Naive thymus-derived CD4-positive, alpha-beta T cell (primary cell): ENCODE data around the gene ARL3. TPM values are rescaled to one million over a fixed set of nuclear protein-coding genes. Genes with fewer than 3 reads are reported as not detected.

ENCODE experiments used
- ATAC-seq: fragments of 150-1000 bp; cut with Tn5 transposase; 2 replicates; pipeline ENCODE4 v1.10.0; 2021; ENCODE audit warnings: mild to moderate bottlenecking, moderate library complexity
- CTCF ChIA-PET: fragments of 350-600 bp; sonication (Branson Sonifier 250); formaldehyde crosslinking; loops from one replicate; lab custom pipeline; 2021; ENCODE audit warnings: antibody characterized with exemption; lab: Charles Lee
- POLR2A ChIA-PET: fragments of 350-600 bp; sonication (Branson Sonifier 250); formaldehyde crosslinking; loops from one replicate; lab custom pipeline; 2021; ENCODE audit warnings: antibody characterized with exemption, inconsistent platforms; lab: Charles Lee
- DNase-seq, 9 donors: peaks; one replicate each; pipeline versions ENCODE4 v3.0.0 to v3.0.0-alpha.2; 2020 to 2022; ENCODE audit warnings: mixed read lengths in 1 of 9
- H3K27ac ChIP-seq: one replicate; pipeline ENCODE4 v1.7.0; 2013; ENCODE audit warnings: mild to moderate bottlenecking, low read depth, low read length, moderate library complexity
- H3K27me3 ChIP-seq, 2 donors: one replicate each; pipeline ENCODE4 v1.7.0; 2013; ENCODE audit warnings: low read length in 2 of 2, mild to moderate bottlenecking in 2 of 2, moderate library complexity in 2 of 2; ENCODE audit not compliant: control insufficient read depth in 2 of 2, insufficient read depth in 2 of 2
- H3K36me3 ChIP-seq, 3 experiments: 1 replicate in 2 of 3; 2 replicates in 1 of 3; pipeline ENCODE4 v1.7.0; 2013; ENCODE audit warnings: low read length in 3 of 3, mild to moderate bottlenecking in 3 of 3, moderate library complexity in 1 of 3; ENCODE audit not compliant: insufficient read depth in 3 of 3, control insufficient read depth in 2 of 3
- H3K4me1 ChIP-seq, 2 donors: one replicate each; pipeline ENCODE4 v1.7.0; 2013; ENCODE audit warnings: low read length in 2 of 2, mild to moderate bottlenecking in 2 of 2, moderate library complexity in 1 of 2; ENCODE audit not compliant: control insufficient read depth in 2 of 2, insufficient read depth in 2 of 2
- H3K4me3 ChIP-seq: 2 replicates; pipeline ENCODE4 v1.7.0; 2013; ENCODE audit warnings: mild to moderate bottlenecking, low read length
- H3K9me3 ChIP-seq, 3 experiments: 1 replicate in 2 of 3; 2 replicates in 1 of 3; pipeline ENCODE4 v1.7.0; 2013; ENCODE audit warnings: low read length in 3 of 3; ENCODE audit not compliant: control insufficient read depth in 2 of 3
- H3K27ac Mint-ChIP-seq, 9 donors: one replicate each; pipeline ENCODE4 v1.8.0; 2020 to 2022; ENCODE audit warnings: mixed read lengths in 9 of 9, mild to moderate bottlenecking in 8 of 9, moderate library complexity in 5 of 9, inconsistent platforms in 2 of 9
- H3K27me3 Mint-ChIP-seq, 5 donors: one replicate each; pipeline ENCODE4 v1.8.0; 2021 to 2022; ENCODE audit warnings: mixed read lengths in 5 of 5, mild to moderate bottlenecking in 1 of 5
- H3K36me3 Mint-ChIP-seq, 5 donors: one replicate each; pipeline ENCODE4 v1.8.0; 2020 to 2022; ENCODE audit warnings: mixed read lengths in 5 of 5, mild to moderate bottlenecking in 3 of 5, inconsistent platforms in 1 of 5
- H3K4me1 Mint-ChIP-seq, 7 donors: one replicate each; pipeline ENCODE4 v1.8.0; 2020 to 2022; ENCODE audit warnings: mixed read lengths in 7 of 7, mild to moderate bottlenecking in 3 of 7, inconsistent platforms in 1 of 7
- H3K4me3 Mint-ChIP-seq, 10 donors: one replicate each; pipeline ENCODE4 v1.8.0; 2020 to 2022; ENCODE audit warnings: mild to moderate bottlenecking in 10 of 10, mixed read lengths in 10 of 10, moderate library complexity in 6 of 10, inconsistent platforms in 2 of 10
- H3K9me3 Mint-ChIP-seq, 11 donors: one replicate each; pipeline ENCODE4 v1.8.0; 2020 to 2022; ENCODE audit warnings: mixed read lengths in 11 of 11, mild to moderate bottlenecking in 4 of 11, inconsistent platforms in 1 of 11, moderate library complexity in 1 of 11
- intact Hi-C, 2 donors: fragments of 100-400 bp; cut with micrococcal nuclease; formaldehyde crosslinking; loops; one replicate each; pipeline ENCODE4 v1.15.1; 2023
- polyA plus RNA-seq, 2 donors: library from polyadenylated mRNA; unstranded; fragments of 300-500 nt; fragmentation: Illumina TruSeq; gene quantifications; one replicate each; pipeline ENCODE4 v1.2.3, GENCODE V29; 2021
- total RNA-seq, 6 experiments: library from RNA in 5 of 6; stranded (reverse) in 5 of 6; gene quantifications; 1 replicate in 5 of 6; 2 replicates in 1 of 6; pipeline ENCODE4 v1.2.3 and lab custom pipeline; 2021 to 2026

ARL3 gene
- total and polyA plus RNA-seq, 7 experiments from 2014 or later: 1.3 to 5.1 (median 2.9) TPM

GRCh38 chr10:102705531-102705930 is 8.7 kb downstream of the ARL3 start:
- Histone ChIP-seq H3K36me3 (peaks cover 0 to 4% (median 0%) of the 10 kb centered on the region in 3 experiments), H3K4me3 (no peak overlapping the region), H3K4me1 (no peaks in the 10 kb centered on the region), H3K27me3 (no peaks in the 10 kb centered on the region), H3K9me3 (no peaks in the 10 kb centered on the region), H3K27ac (no peak overlapping the region)
- POLR2A ChIA-PET: no interaction called here
- Mint-ChIP-seq H3K4me1 (peaks cover 0 to 19% (median 11%) of the 10 kb centered on the region in 7 donors), H3K27ac (peak overlapping the region in 1 of 9 donors; percentile 12), H3K4me3 (no peak overlapping the region), H3K9me3 (no peaks in the 10 kb centered on the region), H3K27me3 (no peaks in the 10 kb centered on the region), H3K36me3 (peaks cover 4 to 11% (median 7%) of the 10 kb centered on the region in 5 donors)
- intact Hi-C loops: no loop called here
- DNase-seq (no peak), ATAC-seq (no peak)
- CTCF ChIA-PET: no interaction called here

- Histone ChIP-seq H3K27ac (no peak overlapping the region), H3K4me3 (no peak overlapping the region), H3K27me3 (no peaks in the 10 kb centered on the region), H3K4me1 (no peaks in the 10 kb centered on the region), H3K9me3 (no peaks in the 10 kb centered on the region), H3K36me3 (peaks cover 0 to 4% (median 0%) of the 10 kb centered on the region in 3 experiments)
- H3K27ac Mint-ChIP-seq: peak overlapping the region in 1 of 9 donors; percentile 12
- ChIA-PET CTCF (no interaction called here), POLR2A (no interaction called here)
- peaks cover 4 to 11% (median 7%) of the 10 kb centered on the region in 5 donors for H3K36me3 Mint-ChIP-seq
- intact Hi-C loops: no loop called here
- peaks cover 0 to 19% (median 9%) of the 10 kb centered on the region in 7 donors for H3K4me1 Mint-ChIP-seq
- ATAC-seq (no peak), DNase-seq (no peak)
- no peaks in the 10 kb centered on the region for H3K27me3 Mint-ChIP-seq
- H3K4me3 Mint-ChIP-seq: no peak overlapping the region
- no peaks in the 10 kb centered on the region for H3K9me3 Mint-ChIP-seq
These were observed 9.3 kb downstream of the ARL3 start for GRCh38 chr10:102704915-102705314.

- peaks cover 0 to 15% (median 9%) of the 10 kb centered on the region in 7 donors for H3K4me1 Mint-ChIP-seq
- H3K4me1 ChIP-seq: no peaks in the 10 kb centered on the region
- CTCF ChIA-PET: no interaction called here
- no peak for DNase-seq
- no peaks in the 10 kb centered on the region for H3K9me3 ChIP-seq
- H3K36me3 ChIP-seq: peaks cover 0 to 18% (median 0%) of the 10 kb centered on the region in 3 experiments
- H3K36me3 Mint-ChIP-seq: peaks cover 6 to 27% (median 22%) of the 10 kb centered on the region in 5 donors
- no peak overlapping the region for H3K27ac ChIP-seq
- POLR2A ChIA-PET: no interaction called here
- no peak overlapping the region for H3K27ac Mint-ChIP-seq
- no peak overlapping the region for H3K4me3 Mint-ChIP-seq
- H3K9me3 Mint-ChIP-seq: no peaks in the 10 kb centered on the region
- no peak overlapping the region for H3K4me3 ChIP-seq
- H3K27me3 ChIP-seq: no peaks in the 10 kb centered on the region
- ATAC-seq: no peak
- H3K27me3 Mint-ChIP-seq: no peaks in the 10 kb centered on the region
- intact Hi-C loops: no loop called here
These were observed 11.5 kb downstream of the ARL3 start for GRCh38 chr10:102702742-102703141.

GRCh38 chr10:102701796-102702195 is 12.4 kb downstream of the ARL3 start:
- Histone ChIP-seq H3K9me3 (no peaks in the 10 kb centered on the region), H3K4me1 (no peaks in the 10 kb centered on the region), H3K27me3 (no peaks in the 10 kb centered on the region), H3K36me3 (peaks cover 0 to 19% (median 0%) of the 10 kb centered on the region in 3 experiments), H3K4me3 (no peak overlapping the region), H3K27ac (no peak overlapping the region)
- H3K9me3 Mint-ChIP-seq: no peaks in the 10 kb centered on the region
- H3K27me3 Mint-ChIP-seq: no peaks in the 10 kb centered on the region
- peaks cover 0 to 11% (median 4%) of the 10 kb centered on the region in 7 donors for H3K4me1 Mint-ChIP-seq
- DNase-seq: no peak
- ChIA-PET CTCF (interaction anchor here (0.7 kb wide), 1 partner anchor 860 kb away, joined by 3 read pairs; no protein-coding TSS in a partner anchor), POLR2A (interaction anchor here (1.2 kb wide), 1 partner anchor 57 kb away, joined by 3 read pairs; the partner anchor contains the start of gene TRIM8)
- intact Hi-C loops: no loop called here
- no peak overlapping the region for H3K4me3 Mint-ChIP-seq
- ATAC-seq: no peak
- peaks cover 6 to 33% (median 28%) of the 10 kb centered on the region in 5 donors for H3K36me3 Mint-ChIP-seq
- no peak overlapping the region for H3K27ac Mint-ChIP-seq

- peaks cover 0 to 23% (median 0%) of the 10 kb centered on the region in 3 experiments for H3K36me3 ChIP-seq
- Mint-ChIP-seq H3K36me3 (peaks cover 8 to 38% (median 28%) of the 10 kb centered on the region in 5 donors), H3K4me1 (peaks cover 0 to 10% (median 4%) of the 10 kb centered on the region in 7 donors), H3K27ac (no peak overlapping the region), H3K27me3 (no peaks in the 10 kb centered on the region), H3K9me3 (no peaks in the 10 kb centered on the region), H3K4me3 (no peak overlapping the region)
- ATAC-seq (no peak), DNase-seq (no peak)
- no peak overlapping the region for H3K27ac ChIP-seq
- no peak overlapping the region for H3K4me3 ChIP-seq
- H3K4me1 ChIP-seq: no peaks in the 10 kb centered on the region
- POLR2A ChIA-PET: interaction anchor here (1.2 kb wide), 1 partner anchor 57 kb away, joined by 3 read pairs; the partner anchor contains the start of gene TRIM8
- H3K27me3 ChIP-seq: no peaks in the 10 kb centered on the region
- CTCF ChIA-PET: interaction anchor here (0.7 kb wide), 1 partner anchor 860 kb away, joined by 3 read pairs; no protein-coding TSS in a partner anchor
- intact Hi-C loops: no loop called here
- H3K9me3 ChIP-seq: no peaks in the 10 kb centered on the region
These were observed 12.9 kb downstream of the ARL3 start for GRCh38 chr10:102701272-102701671.

GRCh38 chr10:102698894-102699293 is 15.3 kb downstream of the ARL3 start:
- no peaks in the 10 kb centered on the region for H3K9me3 ChIP-seq
- intact Hi-C loops: no loop called here
- no peak for DNase-seq
- H3K4me3 ChIP-seq: no peak overlapping the region
- no peaks in the 10 kb centered on the region for H3K27me3 Mint-ChIP-seq
- no peak overlapping the region for H3K27ac ChIP-seq
- no peak overlapping the region for H3K4me3 Mint-ChIP-seq
- ChIA-PET CTCF (no interaction called here), POLR2A (interaction anchor here (1.0 kb wide), 1 partner anchor 15 kb away, joined by 3 read pairs; the partner anchor contains the start of gene ARL3)
- ATAC-seq: no peak
- H3K36me3 ChIP-seq: peaks cover 0 to 19% (median 0%) of the 10 kb centered on the region in 3 experiments
- peaks cover 0 to 4% (median 0%) of the 10 kb centered on the region in 7 donors for H3K4me1 Mint-ChIP-seq
- H3K36me3 Mint-ChIP-seq: peaks cover 8 to 36% (median 21%) of the 10 kb centered on the region in 5 donors
- H3K9me3 Mint-ChIP-seq: no peaks in the 10 kb centered on the region
- no peak overlapping the region for H3K27ac Mint-ChIP-seq
- no peaks in the 10 kb centered on the region for H3K4me1 ChIP-seq
- no peaks in the 10 kb centered on the region for H3K27me3 ChIP-seq

GRCh38 chr10:102696736-102697135 is 17.5 kb downstream of the ARL3 start:
- DNase-seq: no peak
- H3K27ac Mint-ChIP-seq: peak overlapping the region in 2 of 9 donors; percentile 32 to 41

More at GRCh38 chr10:102696736-102697135, 17.5 kb downstream of the ARL3 start:
- Mint-ChIP-seq H3K4me1 (peaks cover 0 to 4% (median 0%) of the 10 kb centered on the region in 7 donors), H3K4me3 (no peak overlapping the region), H3K36me3 (peaks cover 8 to 36% (median 21%) of the 10 kb centered on the region in 5 donors), H3K9me3 (no peaks in the 10 kb centered on the region), H3K27me3 (no peaks in the 10 kb centered on the region)
- Histone ChIP-seq H3K27ac (no peak overlapping the region), H3K4me1 (no peaks in the 10 kb centered on the region), H3K27me3 (no peaks in the 10 kb centered on the region), H3K9me3 (no peaks in the 10 kb centered on the region), H3K4me3 (no peak overlapping the region), H3K36me3 (peaks cover 0 to 19% (median 0%) of the 10 kb centered on the region in 3 experiments)
- ChIA-PET POLR2A (interaction anchor here (0.6 kb wide), 1 partner anchor 20 kb away, joined by 4 read pairs; no protein-coding TSS in a partner anchor), CTCF (no interaction called here)
- ATAC-seq: no peak
- intact Hi-C loops: no loop called here
